ENCODE measurements around the gene PLXNA4. TPM values are rescaled to one million over a fixed set of nuclear protein-coding genes. Genes with fewer than 3 reads are reported as not detected.

Gene PLXNA4
- total RNA-seq, 2 donors from 2014 or later: 0.41 to 2.8 TPM

DNA sequence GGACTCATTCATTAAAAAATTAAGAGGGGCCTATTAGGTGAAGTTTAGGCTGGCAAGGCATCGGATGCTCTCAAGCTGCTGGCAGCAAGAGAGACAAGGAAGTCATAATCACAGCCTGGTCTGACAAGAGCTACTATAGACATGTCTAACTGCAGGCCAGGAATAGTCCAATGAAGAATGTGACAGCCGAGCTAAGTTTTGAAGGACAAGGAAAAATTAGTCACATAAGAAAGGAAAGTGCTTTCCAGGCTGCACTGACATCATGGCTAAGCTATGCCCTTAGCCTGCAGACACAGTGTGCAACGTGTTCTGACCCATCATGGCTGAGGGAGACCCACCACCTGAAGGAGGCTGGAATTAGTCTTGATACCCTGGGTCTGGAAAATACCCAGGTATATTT lies 281.1 kb downstream of the PLXNA4 start:
- 76% methylated on average over 3 of the region's 3 CpGs for WGBS
- no peaks in the 10 kb centered on the region for H3K36me3 ChIP-seq
- H3K4me1 ChIP-seq (replicated peaks): no peaks in the 10 kb centered on the region
- TF ChIP-seq POLR2A (IDR thresholded peaks at IDR 0.05) (no peak), POLR2AphosphoS5 (IDR thresholded peaks at IDR 0.05) (no peak)
- TF ChIP-seq, protein P1, sequence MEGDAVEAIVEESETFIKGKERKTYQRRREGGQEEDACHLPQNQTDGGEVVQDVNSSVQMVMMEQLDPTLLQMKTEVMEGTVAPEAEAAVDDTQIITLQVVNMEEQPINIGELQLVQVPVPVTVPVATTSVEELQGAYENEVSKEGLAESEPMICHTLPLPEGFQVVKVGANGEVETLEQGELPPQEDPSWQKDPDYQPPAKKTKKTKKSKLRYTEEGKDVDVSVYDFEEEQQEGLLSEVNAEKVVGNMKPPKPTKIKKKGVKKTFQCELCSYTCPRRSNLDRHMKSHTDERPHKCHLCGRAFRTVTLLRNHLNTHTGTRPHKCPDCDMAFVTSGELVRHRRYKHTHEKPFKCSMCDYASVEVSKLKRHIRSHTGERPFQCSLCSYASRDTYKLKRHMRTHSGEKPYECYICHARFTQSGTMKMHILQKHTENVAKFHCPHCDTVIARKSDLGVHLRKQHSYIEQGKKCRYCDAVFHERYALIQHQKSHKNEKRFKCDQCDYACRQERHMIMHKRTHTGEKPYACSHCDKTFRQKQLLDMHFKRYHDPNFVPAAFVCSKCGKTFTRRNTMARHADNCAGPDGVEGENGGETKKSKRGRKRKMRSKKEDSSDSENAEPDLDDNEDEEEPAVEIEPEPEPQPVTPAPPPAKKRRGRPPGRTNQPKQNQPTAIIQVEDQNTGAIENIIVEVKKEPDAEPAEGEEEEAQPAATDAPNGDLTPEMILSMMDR (IDR thresholded peaks at IDR 0.05): no peak
- no peak overlapping the region for H3K4me3 ChIP-seq
- no peaks in the 10 kb centered on the region for H3K9me3 ChIP-seq
- no peak overlapping the region for H3K27ac ChIP-seq
- H3K27me3 ChIP-seq (replicated peaks; ENCODE audit: insufficient read depth): no peaks in the 10 kb centered on the region
- no peak for DNase-seq (ENCODE audit: low spot score)
- intact Hi-C loops (cut with DNase I): no loop called here

- WGBS: 64% methylated on average over 4 of the region's 4 CpGs
- DNase-seq (ENCODE audit: low spot score): no peak
Observed at GRCh38 chr7:132292803-132293202, 283.5 kb downstream of the PLXNA4 start.

GRCh38 chr7:132291481-132291880 lies 284.8 kb downstream of the PLXNA4 start:
- 94% methylated on average over 1 of the region's 1 CpG for WGBS
- no peaks in the 10 kb centered on the region for H3K36me3 ChIP-seq
- intact Hi-C loops (cut with DNase I): no loop called here
- TF ChIP-seq, protein P1 (IDR thresholded peaks at IDR 0.05): no peak
- no peak for TF ChIP-seq POLR2A (IDR thresholded peaks at IDR 0.05)
- TF ChIP-seq POLR2AphosphoS5 (IDR thresholded peaks at IDR 0.05): no peak
- H3K27ac ChIP-seq: no peak overlapping the region
- no peaks in the 10 kb centered on the region for H3K27me3 ChIP-seq (replicated peaks; ENCODE audit: insufficient read depth)
- no peak for DNase-seq (ENCODE audit: low spot score)
- no peaks in the 10 kb centered on the region for H3K9me3 ChIP-seq
- no peak overlapping the region for H3K4me3 ChIP-seq
- H3K4me1 ChIP-seq (replicated peaks): no peaks in the 10 kb centered on the region

More at GRCh38 chr7:132292803-132293202, 283.5 kb downstream of the PLXNA4 start:
- TF ChIP-seq POLR2A (IDR thresholded peaks at IDR 0.05) (no peak), POLR2AphosphoS5 (IDR thresholded peaks at IDR 0.05) (no peak)
- TF ChIP-seq, protein P1 (IDR thresholded peaks at IDR 0.05): no peak
- no peak overlapping the region for H3K4me3 ChIP-seq
- no peaks in the 10 kb centered on the region for H3K9me3 ChIP-seq
- intact Hi-C loops (cut with DNase I): no loop called here
- H3K27me3 ChIP-seq (replicated peaks; ENCODE audit: insufficient read depth): no peaks in the 10 kb centered on the region
- H3K36me3 ChIP-seq: no peaks in the 10 kb centered on the region
- H3K27ac ChIP-seq: no peak overlapping the region
- H3K4me1 ChIP-seq (replicated peaks): no peaks in the 10 kb centered on the region

DNA sequence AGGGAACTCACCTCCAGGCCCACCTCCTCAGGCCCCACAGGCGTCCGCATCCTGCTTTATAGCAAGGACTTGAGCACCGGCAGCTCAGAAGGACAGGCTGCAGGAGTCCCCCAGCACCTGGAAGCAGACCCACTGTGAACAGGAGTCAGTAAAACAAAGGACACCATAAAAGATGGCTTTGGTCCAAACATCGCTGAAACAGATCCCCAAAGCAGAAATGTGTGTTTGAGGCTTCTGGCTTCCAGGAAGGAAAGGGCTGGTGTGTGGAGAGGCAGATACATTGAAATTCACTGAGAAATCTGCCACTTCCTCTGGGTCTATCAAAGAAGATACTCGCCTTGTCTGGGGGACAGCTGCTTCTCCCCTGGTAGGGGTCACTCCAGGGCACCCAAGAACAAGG lies 286.2 kb downstream of the PLXNA4 start:
- Histone ChIP-seq H3K4me1 (replicated peaks) (no peaks in the 10 kb centered on the region), H3K27me3 (replicated peaks; ENCODE audit: insufficient read depth) (no peaks in the 10 kb centered on the region), H3K36me3 (no peaks in the 10 kb centered on the region), H3K4me3 (no peak overlapping the region), H3K27ac (no peak overlapping the region), H3K9me3 (no peaks in the 10 kb centered on the region)
- TF ChIP-seq, protein P1 (IDR thresholded peaks at IDR 0.05): no peak
- TF ChIP-seq POLR2A (IDR thresholded peaks at IDR 0.05) (no peak), POLR2AphosphoS5 (IDR thresholded peaks at IDR 0.05) (no peak)
- DNase-seq (ENCODE audit: low spot score): no peak
- WGBS: 76% methylated on average over 5 of the region's 5 CpGs
- intact Hi-C loops (cut with DNase I): no loop called here

DNA sequence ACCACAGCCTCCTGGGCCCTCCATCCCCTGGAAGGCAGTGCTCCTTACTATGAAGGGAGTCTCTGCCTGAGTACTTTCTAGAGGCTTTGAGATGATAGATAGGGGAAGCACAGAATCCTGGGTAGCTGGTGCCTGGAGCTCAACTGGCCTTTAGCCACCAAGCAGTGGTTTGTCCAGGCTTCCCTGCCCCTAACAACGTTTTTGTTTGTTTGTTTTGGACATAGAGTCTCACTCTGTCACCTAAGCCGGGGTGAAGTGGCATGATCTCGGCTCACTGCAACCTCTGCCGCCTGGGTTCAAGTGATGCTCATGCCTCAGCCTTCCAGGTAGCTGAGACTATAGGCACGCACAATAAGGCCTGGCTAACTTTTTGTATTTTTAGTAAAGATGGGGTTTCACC lies 289.4 kb downstream of the PLXNA4 start:
- DNase-seq (ENCODE audit: low spot score): no peak
- intact Hi-C loops (cut with DNase I): no loop called here
- H3K27me3 ChIP-seq (replicated peaks; ENCODE audit: insufficient read depth): no peaks in the 10 kb centered on the region
- H3K27ac ChIP-seq: no peak overlapping the region
- TF ChIP-seq POLR2A (IDR thresholded peaks at IDR 0.05) (no peak), POLR2AphosphoS5 (IDR thresholded peaks at IDR 0.05) (no peak)
- TF ChIP-seq, protein P1 (IDR thresholded peaks at IDR 0.05): no peak
- no peaks in the 10 kb centered on the region for H3K4me1 ChIP-seq (replicated peaks)
- no peaks in the 10 kb centered on the region for H3K36me3 ChIP-seq
- H3K9me3 ChIP-seq: no peaks in the 10 kb centered on the region
- 70% methylated on average over 5 of the region's 5 CpGs for WGBS
- H3K4me3 ChIP-seq: no peak overlapping the region

All from prostate gland (tissue), 2 donors.